ENCODE measurements around the gene TNFRSF13B.

DNA sequence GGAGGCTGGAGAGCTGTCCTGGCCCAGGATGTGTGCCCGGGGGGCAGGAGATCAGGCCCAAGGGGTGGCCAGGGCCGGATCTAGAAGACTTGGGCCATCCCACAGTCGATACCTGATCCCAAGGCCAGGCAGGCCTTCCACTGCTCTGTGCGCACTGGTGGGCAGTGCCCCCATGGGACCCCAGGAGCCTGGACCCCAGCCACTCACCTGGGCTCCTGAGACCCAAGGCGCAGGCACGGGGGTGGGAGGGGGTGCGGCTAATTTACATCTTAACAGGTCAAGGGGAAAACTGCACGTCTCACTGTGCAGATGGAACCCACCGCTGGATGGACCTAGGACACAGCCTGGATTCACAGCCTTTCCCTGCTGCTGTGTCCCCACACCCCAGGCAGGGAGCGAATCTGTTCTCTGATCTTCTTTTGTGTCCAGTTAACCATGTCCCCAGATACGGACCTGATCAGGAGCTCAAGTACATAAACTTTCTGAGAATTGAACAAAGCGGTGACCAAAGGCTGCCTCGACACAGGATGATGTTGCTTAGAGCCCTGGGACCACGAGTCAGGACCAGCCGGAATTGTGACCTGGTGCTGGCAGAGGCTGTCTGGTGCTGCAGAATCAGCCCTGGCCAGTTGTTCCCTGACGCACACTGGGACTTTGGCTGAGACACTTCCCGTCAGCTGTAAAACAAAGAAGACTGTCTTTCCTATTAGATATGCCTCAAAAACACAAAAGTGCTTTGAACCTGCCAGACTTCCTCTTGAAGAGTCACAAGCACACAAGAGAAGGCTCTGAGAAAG lies 60.6 kb downstream of the TNFRSF13B start:
- TF ChIP-seq RAD21 (IDR thresholded peaks at IDR 0.05; ENCODE audit: low read length), result no peak
- TF ChIP-seq FOSL2 (IDR thresholded peaks at IDR 0.05; ENCODE audit: borderline replicate concordance, low read depth), result no peak
- TF ChIP-seq, protein P1, sequence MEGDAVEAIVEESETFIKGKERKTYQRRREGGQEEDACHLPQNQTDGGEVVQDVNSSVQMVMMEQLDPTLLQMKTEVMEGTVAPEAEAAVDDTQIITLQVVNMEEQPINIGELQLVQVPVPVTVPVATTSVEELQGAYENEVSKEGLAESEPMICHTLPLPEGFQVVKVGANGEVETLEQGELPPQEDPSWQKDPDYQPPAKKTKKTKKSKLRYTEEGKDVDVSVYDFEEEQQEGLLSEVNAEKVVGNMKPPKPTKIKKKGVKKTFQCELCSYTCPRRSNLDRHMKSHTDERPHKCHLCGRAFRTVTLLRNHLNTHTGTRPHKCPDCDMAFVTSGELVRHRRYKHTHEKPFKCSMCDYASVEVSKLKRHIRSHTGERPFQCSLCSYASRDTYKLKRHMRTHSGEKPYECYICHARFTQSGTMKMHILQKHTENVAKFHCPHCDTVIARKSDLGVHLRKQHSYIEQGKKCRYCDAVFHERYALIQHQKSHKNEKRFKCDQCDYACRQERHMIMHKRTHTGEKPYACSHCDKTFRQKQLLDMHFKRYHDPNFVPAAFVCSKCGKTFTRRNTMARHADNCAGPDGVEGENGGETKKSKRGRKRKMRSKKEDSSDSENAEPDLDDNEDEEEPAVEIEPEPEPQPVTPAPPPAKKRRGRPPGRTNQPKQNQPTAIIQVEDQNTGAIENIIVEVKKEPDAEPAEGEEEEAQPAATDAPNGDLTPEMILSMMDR (IDR thresholded peaks at IDR 0.05), result no peak
- TF ChIP-seq SIN3A (IDR thresholded peaks at IDR 0.05; ENCODE audit: borderline replicate concordance, low read depth, low read length), result no peak
- TF ChIP-seq, protein P2, sequence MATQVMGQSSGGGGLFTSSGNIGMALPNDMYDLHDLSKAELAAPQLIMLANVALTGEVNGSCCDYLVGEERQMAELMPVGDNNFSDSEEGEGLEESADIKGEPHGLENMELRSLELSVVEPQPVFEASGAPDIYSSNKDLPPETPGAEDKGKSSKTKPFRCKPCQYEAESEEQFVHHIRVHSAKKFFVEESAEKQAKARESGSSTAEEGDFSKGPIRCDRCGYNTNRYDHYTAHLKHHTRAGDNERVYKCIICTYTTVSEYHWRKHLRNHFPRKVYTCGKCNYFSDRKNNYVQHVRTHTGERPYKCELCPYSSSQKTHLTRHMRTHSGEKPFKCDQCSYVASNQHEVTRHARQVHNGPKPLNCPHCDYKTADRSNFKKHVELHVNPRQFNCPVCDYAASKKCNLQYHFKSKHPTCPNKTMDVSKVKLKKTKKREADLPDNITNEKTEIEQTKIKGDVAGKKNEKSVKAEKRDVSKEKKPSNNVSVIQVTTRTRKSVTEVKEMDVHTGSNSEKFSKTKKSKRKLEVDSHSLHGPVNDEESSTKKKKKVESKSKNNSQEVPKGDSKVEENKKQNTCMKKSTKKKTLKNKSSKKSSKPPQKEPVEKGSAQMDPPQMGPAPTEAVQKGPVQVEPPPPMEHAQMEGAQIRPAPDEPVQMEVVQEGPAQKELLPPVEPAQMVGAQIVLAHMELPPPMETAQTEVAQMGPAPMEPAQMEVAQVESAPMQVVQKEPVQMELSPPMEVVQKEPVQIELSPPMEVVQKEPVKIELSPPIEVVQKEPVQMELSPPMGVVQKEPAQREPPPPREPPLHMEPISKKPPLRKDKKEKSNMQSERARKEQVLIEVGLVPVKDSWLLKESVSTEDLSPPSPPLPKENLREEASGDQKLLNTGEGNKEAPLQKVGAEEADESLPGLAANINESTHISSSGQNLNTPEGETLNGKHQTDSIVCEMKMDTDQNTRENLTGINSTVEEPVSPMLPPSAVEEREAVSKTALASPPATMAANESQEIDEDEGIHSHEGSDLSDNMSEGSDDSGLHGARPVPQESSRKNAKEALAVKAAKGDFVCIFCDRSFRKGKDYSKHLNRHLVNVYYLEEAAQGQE (IDR thresholded peaks at IDR 0.05; ENCODE audit: low read depth, low read length), result no peak
- no peak for TF ChIP-seq RCOR1 (IDR thresholded peaks at IDR 0.05; ENCODE audit: low read length)
